OCI-LY7 (cell line): ENCODE measurements around the gene PCAT6.

ENCODE experiments used
- EZH2phosphoT487 ChIP-seq: fragments of 200-600 bp; sonication (generic); IDR thresholded peaks from 2 replicates; pipeline ENCODE4 v1.6.1; 2018; ENCODE audit warnings: low read depth, borderline replicate concordance, mild to moderate bottlenecking, mixed run types, antibody characterized with exemption, low read length, moderate library complexity, mixed read lengths
- TF ChIP-seq, protein P1 (sequence below): fragments of 200-600 bp; sonication (generic); conservative IDR thresholded peaks from 2 replicates; pipeline ENCODE4 v1.5.1; 2014; ENCODE audit warnings: mild to moderate bottlenecking, antibody characterized with exemption, low read length, moderate library complexity, mixed read lengths

GRCh38 chr1:202802998-202803932, 7.5 kb upstream of the PCAT6 start:
- TF ChIP-seq, protein P1, sequence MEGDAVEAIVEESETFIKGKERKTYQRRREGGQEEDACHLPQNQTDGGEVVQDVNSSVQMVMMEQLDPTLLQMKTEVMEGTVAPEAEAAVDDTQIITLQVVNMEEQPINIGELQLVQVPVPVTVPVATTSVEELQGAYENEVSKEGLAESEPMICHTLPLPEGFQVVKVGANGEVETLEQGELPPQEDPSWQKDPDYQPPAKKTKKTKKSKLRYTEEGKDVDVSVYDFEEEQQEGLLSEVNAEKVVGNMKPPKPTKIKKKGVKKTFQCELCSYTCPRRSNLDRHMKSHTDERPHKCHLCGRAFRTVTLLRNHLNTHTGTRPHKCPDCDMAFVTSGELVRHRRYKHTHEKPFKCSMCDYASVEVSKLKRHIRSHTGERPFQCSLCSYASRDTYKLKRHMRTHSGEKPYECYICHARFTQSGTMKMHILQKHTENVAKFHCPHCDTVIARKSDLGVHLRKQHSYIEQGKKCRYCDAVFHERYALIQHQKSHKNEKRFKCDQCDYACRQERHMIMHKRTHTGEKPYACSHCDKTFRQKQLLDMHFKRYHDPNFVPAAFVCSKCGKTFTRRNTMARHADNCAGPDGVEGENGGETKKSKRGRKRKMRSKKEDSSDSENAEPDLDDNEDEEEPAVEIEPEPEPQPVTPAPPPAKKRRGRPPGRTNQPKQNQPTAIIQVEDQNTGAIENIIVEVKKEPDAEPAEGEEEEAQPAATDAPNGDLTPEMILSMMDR, result no peak
- no peak for TF ChIP-seq EZH2phosphoT487
